Right ventricle myocardium inferior (tissue), 1 donor: ENCODE measurements around the gene CFAP161. TPM values are rescaled to one million over a fixed set of nuclear protein-coding genes. Genes with fewer than 3 reads are reported as not detected.
"Not testable (repeated sequence)": the region's sequence is repeated elsewhere in the genome, so short reads cannot be mapped to it uniquely, and the experiment has no call there.

ENCODE experiments used
- ATAC-seq: fragments of 200-7000 bp; cut with Tn5 transposase; one replicate; pipeline ENCODE4 v1.9.1; 2020; ENCODE audit warnings: mild to moderate bottlenecking, moderate library complexity
- DNase-seq: peaks from one replicate; pipeline ENCODE4 v3.0.0; 2021; ENCODE audit errors: missing footprints
- intact Hi-C: fragments of 100-400 bp; cut with DNase I; formaldehyde crosslinking; loops from one replicate; pipeline ENCODE4 v1.11.0; 2022
- total RNA-seq: library from RNA; stranded (reverse); fragmentation: NEBNext Ultra II Directional; extraction: Animal tissue kit (Norgen Biotek cat#: 25700); gene quantifications from one replicate; pipeline ENCODE4 v1.2.1, GENCODE V29; 2021
- donor health status: DM: no; HTN: yes; CAD: no; lungs with severe emphysema.

The CFAP161 gene
- total RNA-seq, 1 donor from 2014 or later = 0.38 TPM

- DNase-seq = no peak
- intact Hi-C loops = no loop called here
- ATAC-seq = no peak
These were observed 30.2 kb upstream of the CFAP161 start for GRCh38 chr15:81103857-81104256.

- DNase-seq = no peak
- intact Hi-C loops = loop anchor here (5.0 kb wide), 1 partner anchor 52 kb away; no protein-coding TSS in a partner anchor
- ATAC-seq = no peak
These were observed 28.5 kb upstream of the CFAP161 start for GRCh38 chr15:81105545-81105944.

GRCh38 chr15:81106560-81106959 is 27.5 kb upstream of the CFAP161 start:
- DNase-seq = no peak
- intact Hi-C loops = loop anchor here (1.0 to 5.0 kb wide), 2 partner anchors 51 to 160 kb away; no protein-coding TSS in a partner anchor
- ATAC-seq = peak; percentile 66

- intact Hi-C loops = loop anchor here (5.0 kb wide), 1 partner anchor 49 kb away; no protein-coding TSS in a partner anchor
- ATAC-seq = no peak
- no peak for DNase-seq
These were observed 26.2 kb upstream of the CFAP161 start for GRCh38 chr15:81107889-81108288.

- DNase-seq = no peak
- intact Hi-C loops = loop anchor here (5.0 kb wide), 1 partner anchor 49 kb away; no protein-coding TSS in a partner anchor
- no peak for ATAC-seq
These were observed 25.6 kb upstream of the CFAP161 start for GRCh38 chr15:81108427-81108826.

DNA sequence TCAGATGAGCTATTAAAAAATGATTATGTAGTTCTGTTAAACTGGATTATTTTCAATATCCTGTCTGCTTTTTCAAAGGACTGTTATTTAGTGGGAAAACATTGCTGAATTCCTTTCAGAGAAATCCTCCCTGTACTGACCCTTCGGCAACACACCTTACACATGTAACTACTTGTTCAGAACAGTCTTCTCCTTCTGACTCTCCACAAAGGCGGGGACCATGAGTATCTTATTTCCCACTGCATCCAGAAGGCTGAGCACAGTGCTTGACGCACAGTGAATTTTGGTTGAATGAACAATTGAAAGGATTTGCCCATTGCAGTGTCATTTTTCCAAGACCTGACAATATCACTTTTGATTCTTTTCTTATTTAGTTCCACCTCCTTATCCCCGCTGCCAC is 23.1 kb upstream of the CFAP161 start:
- intact Hi-C loops = no loop called here
- no peak for DNase-seq
- ATAC-seq = no peak

DNA sequence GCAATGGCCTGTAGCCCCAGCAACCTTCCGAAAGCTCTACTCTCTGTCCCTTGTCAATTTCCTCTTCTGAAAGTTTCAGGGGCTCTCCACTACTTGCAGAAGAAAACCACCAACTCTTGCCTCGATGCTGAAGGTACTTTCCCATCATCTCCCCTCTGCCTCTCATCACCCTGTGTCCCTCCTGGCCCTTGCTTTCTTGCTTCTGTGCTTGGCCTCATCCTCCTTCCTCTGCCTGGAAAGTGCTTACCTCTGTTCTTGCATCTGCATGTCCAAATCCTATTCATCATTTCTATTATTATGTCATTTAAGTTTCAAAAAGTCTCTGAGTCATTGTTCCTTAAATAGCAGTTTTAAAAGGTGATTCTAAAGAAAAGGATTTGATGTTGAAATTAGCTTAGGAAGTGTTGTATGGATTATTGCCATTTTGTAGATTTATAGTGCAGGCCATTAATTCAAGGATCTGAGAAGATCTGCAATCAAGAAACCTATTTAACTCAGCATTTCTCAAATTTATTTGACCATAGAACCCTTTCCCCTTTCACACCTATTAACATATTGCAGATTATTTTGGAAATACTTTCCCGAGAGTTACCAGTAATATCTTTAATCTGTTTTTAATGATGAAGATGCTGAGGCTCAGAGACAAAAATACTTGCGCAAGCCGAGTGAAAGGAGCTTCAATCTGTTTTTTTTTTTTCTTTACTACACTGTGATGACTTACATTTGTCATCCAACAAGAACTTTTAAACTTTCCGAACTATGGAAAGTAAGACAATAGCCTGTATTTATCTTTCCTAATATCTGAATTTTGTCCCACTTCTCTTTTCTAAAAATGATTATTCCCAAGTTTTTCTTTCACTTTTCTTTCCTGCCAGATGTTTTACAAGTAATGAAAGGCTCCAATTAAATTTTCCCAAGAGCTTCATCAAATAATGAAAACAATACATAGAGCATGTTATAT is 22.3 kb upstream of the CFAP161 start:
- no peak for DNase-seq
- intact Hi-C loops = no loop called here
- ATAC-seq = no peak

GRCh38 chr15:81113204-81113657 is 20.8 kb upstream of the CFAP161 start:
- ATAC-seq (no peak), DNase-seq (no peak)
- intact Hi-C loops = no loop called here

DNA sequence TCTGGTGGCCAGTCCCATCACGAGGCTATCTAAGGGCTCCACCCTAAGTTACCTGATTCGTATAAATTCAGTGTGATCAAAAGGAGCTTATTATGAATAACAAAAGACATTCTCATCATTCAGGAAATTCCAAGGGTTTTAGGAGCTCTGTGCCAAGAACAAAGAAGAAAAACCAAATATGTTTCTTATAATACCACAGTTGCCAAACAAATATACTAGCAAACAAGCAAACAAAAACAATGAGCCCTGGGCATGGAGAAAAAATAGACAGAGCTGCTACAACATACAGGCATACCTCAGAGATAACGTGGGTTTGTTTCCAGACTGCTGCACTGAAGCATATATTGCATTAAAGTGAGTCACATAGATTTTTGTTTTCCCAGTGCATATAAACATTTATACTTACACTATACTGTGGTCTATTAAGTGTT is 20.2 kb upstream of the CFAP161 start:
- DNase-seq (no peak), ATAC-seq (no peak)
- intact Hi-C loops = no loop called here

- intact Hi-C loops = no loop called here
These were observed 18.8 kb upstream of the CFAP161 start for GRCh38 chr15:81115054-81115939.

GRCh38 chr15:81117136-81117535 is 16.9 kb upstream of the CFAP161 start:
- intact Hi-C loops = no loop called here
- ATAC-seq = no peak

More at GRCh38 chr15:81115054-81115939, 18.8 kb upstream of the CFAP161 start:
- DNase-seq (no peak), ATAC-seq (no peak)

GRCh38 chr15:81117581-81117980 is 16.5 kb upstream of the CFAP161 start:
- intact Hi-C loops = no loop called here
- DNase-seq = no peak
- no peak for ATAC-seq

More at GRCh38 chr15:81117136-81117535, 16.9 kb upstream of the CFAP161 start:
- DNase-seq = no peak

GRCh38 chr15:81118361-81118760 is 15.7 kb upstream of the CFAP161 start:
- ATAC-seq (no peak), DNase-seq (no peak)
- intact Hi-C loops = no loop called here

DNA sequence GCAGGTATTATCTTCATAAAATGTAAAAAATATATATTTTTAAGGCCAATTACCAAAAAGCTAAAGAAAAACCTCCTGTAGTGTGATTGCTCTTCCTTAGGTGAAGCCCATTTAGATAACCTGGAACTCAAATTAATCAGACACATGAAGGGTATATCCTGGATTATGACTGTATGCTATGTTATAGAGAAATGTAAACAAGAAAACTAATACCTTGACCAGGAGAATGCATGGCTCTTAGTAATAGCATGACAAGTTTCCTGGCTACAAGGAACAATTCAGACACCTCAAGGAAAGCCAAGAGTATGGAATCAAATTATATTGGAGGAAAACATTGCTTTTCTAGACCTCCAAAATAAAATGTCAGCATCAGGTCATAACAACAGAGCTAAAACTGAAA is 14.0 kb upstream of the CFAP161 start:
- ATAC-seq = no peak
- intact Hi-C loops = no loop called here
- DNase-seq = no peak

DNA sequence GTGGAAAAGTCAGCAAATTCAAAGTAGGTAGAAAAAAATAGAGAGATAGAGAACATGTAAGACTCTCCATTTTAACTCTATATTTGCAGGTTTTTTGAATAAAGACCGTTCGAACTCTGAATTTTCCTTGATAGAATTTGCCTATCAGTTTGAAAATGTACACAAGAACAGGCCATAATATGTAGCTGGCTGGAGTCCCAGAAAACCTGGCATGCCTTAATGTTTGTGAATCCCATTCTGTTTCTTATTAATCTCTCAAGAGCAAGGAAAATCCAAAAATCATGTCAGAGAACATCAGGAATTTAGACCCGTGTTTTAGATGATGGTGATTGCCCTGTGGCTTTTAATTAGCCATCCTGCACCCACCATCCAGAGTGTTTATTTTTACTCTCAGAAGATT is 7.2 kb upstream of the CFAP161 start:
- ATAC-seq (no peak), DNase-seq (no peak)
- intact Hi-C loops = no loop called here

DNA sequence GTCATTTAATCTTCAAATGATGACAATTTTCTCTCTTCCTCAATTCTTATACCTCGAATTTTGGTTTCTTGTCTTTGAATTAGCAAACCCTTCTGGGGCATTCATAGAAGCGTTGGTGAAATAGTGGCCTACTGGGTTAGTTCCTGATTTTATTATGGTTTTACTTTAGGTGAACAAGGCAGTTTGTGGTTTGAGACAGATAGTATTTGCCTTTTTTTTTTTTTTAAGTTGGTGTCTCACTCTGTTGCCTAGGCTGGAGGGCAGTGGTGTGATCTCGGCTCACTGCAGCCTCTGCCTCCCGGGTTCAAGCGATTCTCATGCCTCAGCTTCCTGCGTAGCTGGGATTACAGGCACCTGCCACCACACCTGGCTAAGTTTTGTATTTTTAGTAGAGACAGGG is 7.4 kb downstream of the CFAP161 start:
- DNase-seq, ATAC-seq, intact Hi-C loops: not testable (repeated sequence)

DNA sequence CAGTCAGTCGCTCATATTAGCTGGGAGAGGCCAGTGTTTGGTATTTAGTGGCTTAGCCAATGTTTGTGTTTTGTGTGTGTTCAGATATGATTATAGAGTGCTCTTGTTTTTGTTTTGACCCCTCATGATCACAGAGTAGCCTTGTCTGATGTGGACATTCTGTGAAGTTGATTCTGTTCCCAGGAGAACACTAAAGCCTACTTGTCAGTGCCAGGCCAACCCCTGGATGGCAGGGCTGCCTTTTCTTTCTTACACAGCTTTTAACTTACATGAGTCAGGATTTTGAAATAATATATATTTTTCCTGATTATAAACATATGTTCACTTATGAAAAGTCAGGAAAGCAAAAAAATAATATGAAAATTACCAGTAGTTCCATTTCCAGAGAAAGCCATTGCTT is 11.9 kb downstream of the CFAP161 start:
- ATAC-seq (no peak), DNase-seq (no peak)
- intact Hi-C loops = no loop called here

DNA sequence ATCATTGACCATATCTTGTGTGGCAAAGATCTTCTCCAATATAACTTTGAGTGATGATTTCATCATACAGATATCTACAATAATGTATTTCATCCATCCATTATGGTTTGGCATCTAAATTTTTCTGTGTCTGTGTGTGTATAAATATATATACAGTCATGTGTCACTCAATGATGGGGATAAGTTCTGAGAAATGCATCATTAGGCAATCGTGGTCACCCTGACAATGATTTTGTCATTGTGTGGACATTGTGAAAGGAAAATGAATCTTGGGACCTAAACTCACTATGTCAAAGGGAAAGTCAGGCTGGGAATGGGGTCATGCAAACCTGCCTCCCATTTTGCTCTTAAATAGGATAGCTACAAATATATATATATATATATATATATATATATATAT is 12.4 kb downstream of the CFAP161 start:
- no peak for ATAC-seq
- intact Hi-C loops = no loop called here
- no peak for DNase-seq

DNA sequence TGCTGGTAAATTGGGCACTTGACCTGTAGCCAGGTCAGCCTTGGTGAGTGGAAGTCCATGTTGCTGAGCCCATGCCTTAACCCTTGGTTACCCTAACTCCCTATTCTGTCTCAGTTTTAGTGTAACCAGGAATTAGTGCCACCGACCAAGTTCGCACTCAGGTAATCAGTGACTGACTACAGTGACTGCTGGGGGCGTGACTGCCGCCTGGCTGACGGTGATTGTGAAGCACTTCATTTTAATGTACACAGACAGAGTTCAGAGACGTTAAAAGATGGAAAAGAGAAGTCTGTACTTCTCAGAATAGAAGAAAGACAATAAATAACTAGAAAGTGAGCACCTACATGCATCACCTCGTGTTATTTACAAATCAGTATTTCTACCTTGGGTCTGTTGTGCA is 17.3 kb downstream of the CFAP161 start:
- intact Hi-C loops = no loop called here
- DNase-seq = no peak
- ATAC-seq = no peak
